Muscle layer of duodenum (tissue), 2 donors: Measurements from ENCODE around the gene C12orf75.

Experiments
- H3K27ac ChIP-seq: one replicate; pipeline ENCODE4 v1.7.0; 2013; ENCODE audit warnings: mild to moderate bottlenecking, low read length
- H3K27me3 ChIP-seq: one replicate; pipeline ENCODE4 v1.7.0; 2013; ENCODE audit warnings: low read depth, mild to moderate bottlenecking, control low read depth, low read length
- H3K36me3 ChIP-seq, 2 donors: one replicate each; pipeline ENCODE4 v1.7.0; 2013; ENCODE audit warnings: low read length in 2 of 2, control low read depth in 1 of 2, mild to moderate bottlenecking in 1 of 2; ENCODE audit not compliant: insufficient read depth in 2 of 2, control insufficient read depth in 1 of 2
- H3K4me1 ChIP-seq, 2 donors: one replicate each; pipeline ENCODE4 v1.7.0; 2013; ENCODE audit warnings: low read length in 2 of 2, mild to moderate bottlenecking in 2 of 2, control low read depth in 1 of 2, moderate library complexity in 1 of 2; ENCODE audit not compliant: insufficient read depth in 2 of 2, control insufficient read depth in 1 of 2
- H3K4me3 ChIP-seq, 2 donors: one replicate each; pipeline ENCODE4 v1.7.0; 2013; ENCODE audit warnings: low read length in 2 of 2, low read depth in 1 of 2, mild to moderate bottlenecking in 1 of 2
- H3K9me3 ChIP-seq, 2 donors: one replicate each; pipeline ENCODE4 v1.7.0; 2013; ENCODE audit warnings: low read length in 2 of 2, control low read depth in 1 of 2, mild to moderate bottlenecking in 1 of 2; ENCODE audit not compliant: control insufficient read depth in 1 of 2
- donor health status: healthy.

Gene C12orf75

GRCh38 chr12:105330283-105330930 lies at the start of gene C12orf75:
C12orf75 (plus strand) TSS chr12:105330691; CDS start chr12:105330892, 201 bp downstream.
- Histone ChIP-seq H3K4me1 (peaks cover 5 to 11% of the 10 kb centered on the region in 2 donors), H3K36me3 (no peaks in the 10 kb centered on the region), H3K27me3 (no peaks in the 10 kb centered on the region), H3K9me3 (no peaks in the 10 kb centered on the region), H3K27ac (no peak within 1 kb of the TSS), H3K4me3 (peak within 1 kb of the TSS; percentile 47 to 79)

- Histone ChIP-seq H3K9me3 (no peaks in the 10 kb centered on the region), H3K36me3 (no peaks in the 10 kb centered on the region), H3K27ac (no peak overlapping the region)
Measured at GRCh38 chr12:105280966-105281693, 49.4 kb upstream of the C12orf75 start.

DNA sequence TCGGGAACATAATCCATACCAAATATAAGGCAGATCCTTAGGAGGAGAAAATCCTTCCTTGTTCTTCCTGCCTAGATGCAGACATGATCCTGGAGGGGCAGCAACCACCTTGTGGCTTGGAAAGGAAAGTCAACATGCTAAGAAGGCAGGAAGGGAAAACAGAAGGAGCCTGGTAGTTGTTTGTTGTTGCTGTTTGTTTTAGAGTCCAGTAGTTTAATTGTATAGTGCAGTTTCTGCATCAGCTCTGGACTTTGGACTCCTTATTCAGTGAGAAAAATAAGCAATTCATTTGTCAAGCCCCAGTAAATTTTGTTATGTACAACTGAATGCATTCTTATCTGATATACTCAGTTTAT lies 48.8 kb upstream of the C12orf75 start:
- H3K9me3 ChIP-seq, result no peaks in the 10 kb centered on the region
- H3K4me3 ChIP-seq, result no peak overlapping the region
- no peaks in the 10 kb centered on the region for H3K4me1 ChIP-seq
- H3K27ac ChIP-seq, result no peak overlapping the region
- no peaks in the 10 kb centered on the region for H3K27me3 ChIP-seq
- no peaks in the 10 kb centered on the region for H3K36me3 ChIP-seq

More at GRCh38 chr12:105280966-105281693, 49.4 kb upstream of the C12orf75 start:
- Histone ChIP-seq H3K4me3 (no peak overlapping the region), H3K27me3 (no peaks in the 10 kb centered on the region), H3K4me1 (no peaks in the 10 kb centered on the region)

DNA sequence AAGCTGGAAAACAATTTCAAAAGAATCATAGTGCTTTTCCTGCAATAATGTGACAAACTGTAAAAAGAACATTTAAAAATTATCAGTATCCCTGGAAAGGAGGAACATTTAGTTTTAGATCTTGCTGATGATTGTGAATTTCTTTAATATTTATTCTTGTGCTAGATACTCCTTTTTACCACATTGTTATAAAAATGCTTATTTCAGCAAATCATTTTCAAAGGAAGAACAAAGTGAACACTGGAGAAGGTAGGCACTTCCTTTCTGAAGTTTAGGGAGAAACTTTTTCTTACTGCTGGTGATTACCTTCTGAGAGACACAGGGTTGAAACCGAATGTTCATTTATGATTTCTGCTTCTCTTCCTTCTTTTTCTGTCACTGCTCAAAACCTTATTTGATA lies 45.1 kb upstream of the C12orf75 start:
- Histone ChIP-seq H3K4me3 (no peak overlapping the region), H3K27ac (no peak overlapping the region)

GRCh38 chr12:105287408-105287807 lies 43.1 kb upstream of the C12orf75 start:
- Histone ChIP-seq H3K9me3 (no peaks in the 10 kb centered on the region), H3K36me3 (no peaks in the 10 kb centered on the region), H3K27ac (no peak overlapping the region), H3K4me3 (no peak overlapping the region), H3K27me3 (no peaks in the 10 kb centered on the region), H3K4me1 (no peaks in the 10 kb centered on the region)

More for the DNA sequence above, 45.1 kb upstream of the C12orf75 start:
- Histone ChIP-seq H3K9me3 (no peaks in the 10 kb centered on the region), H3K4me1 (no peaks in the 10 kb centered on the region), H3K27me3 (no peaks in the 10 kb centered on the region), H3K36me3 (no peaks in the 10 kb centered on the region)

DNA sequence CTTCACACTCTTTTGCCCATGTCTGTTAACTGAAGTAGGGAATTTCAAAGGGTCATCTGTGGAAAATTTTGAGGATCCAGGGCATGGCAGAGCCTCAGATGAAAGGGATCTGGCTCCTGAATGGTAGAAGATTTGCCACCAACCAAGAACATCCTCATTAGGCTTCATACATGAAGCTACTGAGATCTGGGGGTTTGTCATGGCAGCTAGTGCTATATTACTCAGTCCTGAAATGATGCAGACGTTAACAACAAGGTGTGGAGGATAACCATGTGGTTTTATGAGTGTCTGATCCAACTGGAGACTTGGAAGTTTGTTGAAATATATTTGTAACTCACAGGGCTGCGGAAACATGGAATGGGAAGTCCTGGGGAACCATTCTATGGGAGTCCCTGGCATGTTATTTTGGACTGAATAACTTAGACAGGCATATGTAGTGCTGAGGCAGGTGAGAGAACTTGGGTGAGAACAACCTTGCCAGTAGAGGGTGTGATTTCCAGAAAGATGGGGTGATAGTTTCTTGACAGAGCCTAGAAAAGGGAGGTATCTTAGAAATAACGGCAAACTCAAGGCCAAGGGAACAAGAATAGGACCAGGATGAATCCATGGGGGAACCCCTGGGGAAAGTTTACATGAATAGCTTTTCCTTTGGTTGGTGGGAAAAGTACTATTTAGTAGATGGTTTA lies 42.0 kb upstream of the C12orf75 start:
- Histone ChIP-seq H3K27ac (no peak overlapping the region), H3K4me3 (no peak overlapping the region), H3K4me1 (no peaks in the 10 kb centered on the region), H3K9me3 (no peaks in the 10 kb centered on the region), H3K36me3 (no peaks in the 10 kb centered on the region), H3K27me3 (no peaks in the 10 kb centered on the region)

- Histone ChIP-seq H3K27me3 (no peaks in the 10 kb centered on the region), H3K36me3 (no peaks in the 10 kb centered on the region), H3K4me3 (no peak overlapping the region), H3K9me3 (no peaks in the 10 kb centered on the region), H3K4me1 (no peaks in the 10 kb centered on the region), H3K27ac (no peak overlapping the region)
Measured at GRCh38 chr12:105289114-105289904, 41.2 kb upstream of the C12orf75 start.

DNA sequence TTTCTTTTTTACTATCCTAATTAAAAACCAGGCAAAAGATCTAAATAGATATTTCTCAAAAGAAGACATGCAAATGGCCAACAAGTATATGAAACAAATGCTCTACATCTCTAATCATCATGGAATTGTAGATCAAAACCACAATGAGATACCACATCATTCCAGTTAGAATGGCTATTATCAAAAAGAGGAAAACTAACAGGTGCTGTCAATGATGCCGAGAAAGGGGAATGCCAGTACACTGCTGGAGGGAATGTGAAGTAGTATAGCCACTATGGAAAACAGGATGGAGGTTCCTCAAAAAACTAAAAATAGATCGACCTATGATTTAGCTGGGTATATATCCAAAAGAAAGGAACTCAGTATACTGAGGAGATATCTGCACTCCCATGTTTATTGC lies 39.0 kb upstream of the C12orf75 start:
- Histone ChIP-seq H3K4me3 (no peak overlapping the region), H3K9me3 (no peaks in the 10 kb centered on the region), H3K4me1 (no peaks in the 10 kb centered on the region), H3K36me3 (no peaks in the 10 kb centered on the region), H3K27me3 (no peaks in the 10 kb centered on the region), H3K27ac (no peak overlapping the region)

- no peak overlapping the region for H3K27ac ChIP-seq
- no peaks in the 10 kb centered on the region for H3K9me3 ChIP-seq
- H3K27me3 ChIP-seq, result no peaks in the 10 kb centered on the region
- no peaks in the 10 kb centered on the region for H3K4me1 ChIP-seq
- no peaks in the 10 kb centered on the region for H3K36me3 ChIP-seq
- H3K4me3 ChIP-seq, result no peak overlapping the region
Measured at GRCh38 chr12:105292705-105293104, 37.8 kb upstream of the C12orf75 start.

DNA sequence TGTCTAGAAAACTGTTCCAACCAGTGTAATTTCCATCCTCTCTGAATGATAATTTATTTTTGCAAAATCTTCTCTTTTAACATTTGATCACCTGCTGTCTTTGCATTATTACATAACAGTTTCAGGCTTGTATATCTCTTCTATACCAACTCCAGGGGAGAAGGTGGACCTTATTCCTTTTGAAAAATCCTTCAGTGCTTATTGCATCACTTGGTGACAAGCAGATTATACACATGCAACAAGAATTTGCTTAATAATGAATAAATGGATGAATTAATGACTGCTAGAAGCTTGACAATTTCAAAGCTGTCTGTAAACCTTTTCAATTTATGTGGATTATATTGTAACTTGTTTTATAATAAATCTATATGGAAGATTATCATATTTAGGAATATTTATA lies 37.3 kb upstream of the C12orf75 start:
- H3K9me3 ChIP-seq, result no peaks in the 10 kb centered on the region
- no peaks in the 10 kb centered on the region for H3K4me1 ChIP-seq
- no peak overlapping the region for H3K27ac ChIP-seq
- no peaks in the 10 kb centered on the region for H3K27me3 ChIP-seq
- H3K4me3 ChIP-seq, result no peak overlapping the region
- H3K36me3 ChIP-seq, result no peaks in the 10 kb centered on the region

GRCh38 chr12:105294161-105294560 lies 36.3 kb upstream of the C12orf75 start:
- Histone ChIP-seq H3K4me1 (no peaks in the 10 kb centered on the region), H3K9me3 (no peaks in the 10 kb centered on the region), H3K27me3 (no peaks in the 10 kb centered on the region), H3K4me3 (no peak overlapping the region), H3K27ac (no peak overlapping the region), H3K36me3 (no peaks in the 10 kb centered on the region)
